ENCODE data around the gene RBM43.

DNA sequence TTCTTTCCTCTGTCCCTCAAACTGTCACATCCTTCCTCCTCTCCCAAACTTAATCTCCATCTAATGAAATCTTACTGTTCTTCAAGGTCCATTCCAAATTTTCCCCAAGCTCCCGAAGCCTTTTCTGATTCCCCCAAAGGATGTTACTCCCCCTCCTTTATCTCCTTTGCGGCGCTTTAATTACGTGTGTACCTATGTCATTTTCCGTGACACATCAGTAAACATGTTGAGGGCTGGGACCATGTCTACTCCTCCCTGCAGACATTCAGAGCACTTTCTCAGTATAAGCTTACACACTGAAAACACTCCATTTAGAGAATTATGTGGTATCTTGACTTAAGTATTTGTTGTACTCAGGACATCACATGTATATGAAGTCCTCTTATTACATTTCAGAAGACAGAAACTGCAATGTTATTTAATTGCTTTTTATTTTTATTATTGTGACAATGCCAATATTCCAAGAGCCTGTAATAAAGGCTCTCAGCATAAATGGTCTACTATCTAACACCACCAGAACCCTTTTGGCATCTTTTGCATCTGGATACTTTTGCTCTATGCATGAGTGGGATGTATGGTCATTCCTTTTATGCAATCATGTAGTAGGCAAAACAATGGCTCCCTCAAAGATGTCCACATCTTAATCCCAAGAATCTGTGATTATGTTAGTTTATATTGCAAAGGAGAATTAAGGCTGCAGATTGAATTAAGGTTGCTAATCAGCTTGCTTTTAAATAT is 26.0 kb upstream of the RBM43 start:
- TF ChIP-seq, protein P1, sequence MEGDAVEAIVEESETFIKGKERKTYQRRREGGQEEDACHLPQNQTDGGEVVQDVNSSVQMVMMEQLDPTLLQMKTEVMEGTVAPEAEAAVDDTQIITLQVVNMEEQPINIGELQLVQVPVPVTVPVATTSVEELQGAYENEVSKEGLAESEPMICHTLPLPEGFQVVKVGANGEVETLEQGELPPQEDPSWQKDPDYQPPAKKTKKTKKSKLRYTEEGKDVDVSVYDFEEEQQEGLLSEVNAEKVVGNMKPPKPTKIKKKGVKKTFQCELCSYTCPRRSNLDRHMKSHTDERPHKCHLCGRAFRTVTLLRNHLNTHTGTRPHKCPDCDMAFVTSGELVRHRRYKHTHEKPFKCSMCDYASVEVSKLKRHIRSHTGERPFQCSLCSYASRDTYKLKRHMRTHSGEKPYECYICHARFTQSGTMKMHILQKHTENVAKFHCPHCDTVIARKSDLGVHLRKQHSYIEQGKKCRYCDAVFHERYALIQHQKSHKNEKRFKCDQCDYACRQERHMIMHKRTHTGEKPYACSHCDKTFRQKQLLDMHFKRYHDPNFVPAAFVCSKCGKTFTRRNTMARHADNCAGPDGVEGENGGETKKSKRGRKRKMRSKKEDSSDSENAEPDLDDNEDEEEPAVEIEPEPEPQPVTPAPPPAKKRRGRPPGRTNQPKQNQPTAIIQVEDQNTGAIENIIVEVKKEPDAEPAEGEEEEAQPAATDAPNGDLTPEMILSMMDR (conservative IDR thresholded peaks at IDR 0.05; ENCODE audit: low read depth, low read length): no peak
- TF ChIP-seq EZH2 (IDR thresholded peaks at IDR 0.05; ENCODE audit: low read length, unreplicated experiment) (no peak), EZH2phosphoT487 (IDR thresholded peaks at IDR 0.05; ENCODE audit: borderline replicate concordance, low read length) (no peak)

Measured in PC-3 (cell line).